Skeletal muscle satellite cell (primary cell): Measurements from ENCODE around the gene ADGRB2.

Source experiments
- H3K27me3 ChIP-seq: 2 replicates; pipeline ENCODE4 v1.7.0; 2013; ENCODE audit warnings: low read length; ENCODE audit not compliant: control insufficient read depth, insufficient read depth
- H3K36me3 ChIP-seq: 2 replicates; pipeline ENCODE4 v1.7.0; 2013; ENCODE audit warnings: mild to moderate bottlenecking, control low read depth, low read length; ENCODE audit not compliant: insufficient read depth
- H3K4me1 ChIP-seq: 2 replicates; pipeline ENCODE4 v1.7.0; 2013; ENCODE audit warnings: low read length; ENCODE audit not compliant: control insufficient read depth, insufficient read depth
- H3K4me2 ChIP-seq: 2 replicates; pipeline ENCODE4 v1.7.0; 2013; ENCODE audit warnings: mild to moderate bottlenecking, low read length
- H3K4me3 ChIP-seq: 2 replicates; pipeline ENCODE4 v1.7.0; 2013; ENCODE audit warnings: low read length
- H3K9ac ChIP-seq: 2 replicates; pipeline ENCODE4 v1.7.0; 2013; ENCODE audit warnings: mild to moderate bottlenecking, low read depth, low read length, moderate library complexity
- H3K9me3 ChIP-seq: replicated peaks from 2 replicates; pipeline ENCODE4 v1.7.0; 2013; ENCODE audit warnings: mild to moderate bottlenecking, control low read depth, low read length

The ADGRB2 gene

GRCh38 chr1:31689854-31690253 lies 74.3 kb downstream of the ADGRB2 start:
- Histone ChIP-seq H3K9ac (peak overlapping the region; percentile 51), H3K36me3 (peaks cover 18% of the 10 kb centered on the region), H3K9me3 (no peaks in the 10 kb centered on the region), H3K4me2 (peak overlapping the region; percentile 63), H3K4me3 (peak overlapping the region; percentile 53), H3K4me1 (peaks cover 20% of the 10 kb centered on the region), H3K27me3 (no peaks in the 10 kb centered on the region)

GRCh38 chr1:31689379-31689778 lies 74.8 kb downstream of the ADGRB2 start:
- Histone ChIP-seq H3K4me1 (peaks cover 20% of the 10 kb centered on the region), H3K4me2 (peak overlapping the region; percentile 63), H3K4me3 (peak overlapping the region; percentile 53), H3K27me3 (no peaks in the 10 kb centered on the region), H3K36me3 (peaks cover 14% of the 10 kb centered on the region), H3K9me3 (no peaks in the 10 kb centered on the region), H3K9ac (peak overlapping the region; percentile 48)

GRCh38 chr1:31688233-31688918 lies 75.8 kb downstream of the ADGRB2 start:
- Histone ChIP-seq H3K4me1 (peaks cover 20% of the 10 kb centered on the region), H3K4me2 (no peak overlapping the region), H3K9ac (no peak overlapping the region), H3K27me3 (no peaks in the 10 kb centered on the region), H3K9me3 (no peaks in the 10 kb centered on the region), H3K36me3 (peaks cover 6% of the 10 kb centered on the region), H3K4me3 (no peak overlapping the region)

- no peak overlapping the region for H3K4me3 ChIP-seq
- H3K27me3 ChIP-seq = no peaks in the 10 kb centered on the region
- H3K9me3 ChIP-seq = no peaks in the 10 kb centered on the region
- H3K4me2 ChIP-seq = no peak overlapping the region
- peaks cover 12% of the 10 kb centered on the region for H3K36me3 ChIP-seq
- H3K9ac ChIP-seq = no peak overlapping the region
- H3K4me1 ChIP-seq = peaks cover 20% of the 10 kb centered on the region
Measured at GRCh38 chr1:31687601-31688000, 76.5 kb downstream of the ADGRB2 start.

- no peak overlapping the region for H3K9ac ChIP-seq
- H3K4me1 ChIP-seq = peaks cover 18% of the 10 kb centered on the region
Measured at GRCh38 chr1:31685795-31686194, 78.3 kb downstream of the ADGRB2 start.

GRCh38 chr1:31683997-31684396 lies 80.1 kb downstream of the ADGRB2 start:
- Histone ChIP-seq H3K36me3 (peaks cover 41% of the 10 kb centered on the region), H3K9ac (no peak overlapping the region), H3K27me3 (no peaks in the 10 kb centered on the region), H3K4me2 (no peak overlapping the region), H3K9me3 (no peaks in the 10 kb centered on the region), H3K4me1 (no peaks in the 10 kb centered on the region), H3K4me3 (no peak overlapping the region)

More at GRCh38 chr1:31685795-31686194, 78.3 kb downstream of the ADGRB2 start:
- Histone ChIP-seq H3K4me2 (no peak overlapping the region), H3K9me3 (no peaks in the 10 kb centered on the region), H3K36me3 (peaks cover 28% of the 10 kb centered on the region), H3K27me3 (no peaks in the 10 kb centered on the region), H3K4me3 (no peak overlapping the region)

GRCh38 chr1:31681415-31681814 lies 82.7 kb downstream of the ADGRB2 start:
- H3K36me3 ChIP-seq = peaks cover 46% of the 10 kb centered on the region
- H3K27me3 ChIP-seq = no peaks in the 10 kb centered on the region
- H3K9me3 ChIP-seq = no peaks in the 10 kb centered on the region
- H3K9ac ChIP-seq = no peak overlapping the region
- no peaks in the 10 kb centered on the region for H3K4me1 ChIP-seq
- no peak overlapping the region for H3K4me3 ChIP-seq
- H3K4me2 ChIP-seq = no peak overlapping the region

- H3K36me3 ChIP-seq = peaks cover 46% of the 10 kb centered on the region
- H3K9ac ChIP-seq = no peak overlapping the region
- no peak overlapping the region for H3K4me2 ChIP-seq
- H3K4me3 ChIP-seq = no peak overlapping the region
- H3K27me3 ChIP-seq = no peaks in the 10 kb centered on the region
- H3K9me3 ChIP-seq = no peaks in the 10 kb centered on the region
- no peaks in the 10 kb centered on the region for H3K4me1 ChIP-seq
Measured at GRCh38 chr1:31679676-31680230, 84.4 kb downstream of the ADGRB2 start.

- peaks cover 46% of the 10 kb centered on the region for H3K36me3 ChIP-seq
Measured at GRCh38 chr1:31679091-31679490, 85.0 kb downstream of the ADGRB2 start.

GRCh38 chr1:31678681-31679080 lies 85.5 kb downstream of the ADGRB2 start:
- Histone ChIP-seq H3K36me3 (peaks cover 46% of the 10 kb centered on the region), H3K4me3 (no peak overlapping the region), H3K9ac (no peak overlapping the region), H3K4me2 (no peak overlapping the region), H3K27me3 (no peaks in the 10 kb centered on the region), H3K9me3 (no peaks in the 10 kb centered on the region), H3K4me1 (no peaks in the 10 kb centered on the region)

More at GRCh38 chr1:31679091-31679490, 85.0 kb downstream of the ADGRB2 start:
- Histone ChIP-seq H3K4me3 (no peak overlapping the region), H3K4me1 (no peaks in the 10 kb centered on the region), H3K4me2 (no peak overlapping the region), H3K9me3 (no peaks in the 10 kb centered on the region), H3K9ac (no peak overlapping the region), H3K27me3 (no peaks in the 10 kb centered on the region)

GRCh38 chr1:31677949-31678348 lies 86.2 kb downstream of the ADGRB2 start:
- Histone ChIP-seq H3K27me3 (no peaks in the 10 kb centered on the region), H3K4me3 (no peak overlapping the region), H3K9ac (no peak overlapping the region), H3K36me3 (peaks cover 41% of the 10 kb centered on the region), H3K4me2 (no peak overlapping the region), H3K4me1 (no peaks in the 10 kb centered on the region), H3K9me3 (no peaks in the 10 kb centered on the region)

GRCh38 chr1:31677401-31677800 lies 86.7 kb downstream of the ADGRB2 start:
- Histone ChIP-seq H3K9me3 (no peaks in the 10 kb centered on the region), H3K4me2 (no peak overlapping the region), H3K4me3 (no peak overlapping the region), H3K27me3 (no peaks in the 10 kb centered on the region), H3K36me3 (peaks cover 37% of the 10 kb centered on the region), H3K9ac (no peak overlapping the region), H3K4me1 (no peaks in the 10 kb centered on the region)
